ENCODE measurements around the gene TCEANC2. TPM values are rescaled to one million over a fixed set of nuclear protein-coding genes. Genes with fewer than 3 reads are reported as not detected.

The TCEANC2 gene
- total RNA-seq, 1 experiment from 2014 or later: 4.2 TPM

DNA sequence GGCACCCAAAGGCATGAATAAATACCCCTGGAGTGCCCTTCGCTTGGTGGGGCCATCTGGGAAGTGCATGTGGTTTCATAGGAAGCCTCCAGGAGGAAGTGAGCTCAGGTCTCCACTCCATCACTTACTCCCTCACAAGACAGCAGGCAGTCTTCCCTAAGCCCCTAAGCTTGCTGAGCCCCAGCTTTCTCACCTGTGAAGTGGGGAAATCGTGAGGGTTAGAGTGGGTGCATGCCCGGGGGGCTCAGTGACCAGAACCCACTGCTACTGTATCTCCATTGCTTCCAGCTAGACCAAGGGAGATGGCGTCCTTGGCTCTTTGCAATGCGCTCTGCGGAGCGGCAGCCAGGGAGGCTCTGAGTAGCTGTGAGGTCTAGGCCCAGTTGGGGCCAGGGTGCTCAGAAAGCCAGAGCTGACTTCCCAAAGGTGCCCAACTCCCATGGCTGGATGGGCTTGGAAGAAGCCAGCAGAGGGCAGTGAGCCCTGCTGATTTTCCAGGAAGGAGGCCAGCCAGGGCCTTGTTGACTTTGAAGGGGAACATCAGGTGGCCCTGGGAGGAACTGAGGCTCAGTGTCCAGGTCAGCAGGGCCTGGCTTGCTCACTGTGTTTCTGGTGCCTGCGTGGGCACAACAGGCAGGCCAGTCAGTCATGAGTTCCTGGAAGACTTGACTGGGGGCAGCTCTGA is 72.1 kb downstream of the TCEANC2 start:
- no peak overlapping the region for H3K27ac ChIP-seq (ENCODE audit: low read depth, low read length, poor library complexity, severe bottlenecking)
- H3K36me3 ChIP-seq (ENCODE audit: insufficient read depth, low read length, poor library complexity, severe bottlenecking): no peaks in the 10 kb centered on the region
- no peaks in the 10 kb centered on the region for H3K4me1 ChIP-seq (ENCODE audit: insufficient read depth, low read length, poor library complexity, severe bottlenecking)
- no TSS peak for BruUV-seq (replicated peaks)
- DNase-seq (ENCODE audit: low spot score): no peak
- CTCF ChIA-PET: no interaction called here
- no peak overlapping the region for H3K4me3 ChIP-seq (ENCODE audit: low read depth, low read length, poor library complexity, severe bottlenecking)
- H3K27me3 ChIP-seq (replicated peaks; ENCODE audit: insufficient read depth, low read depth, low read length, poor library complexity): no peaks in the 10 kb centered on the region
- intact Hi-C loops (cut with micrococcal nuclease; ENCODE audit: unreplicated experiment): no loop called here
- POLR2A ChIA-PET (ENCODE audit: low non-redundant PET): no interaction called here
- TF ChIP-seq EZH2 (IDR thresholded peaks at IDR 0.05; ENCODE audit: borderline replicate concordance, low read depth, low read length, poor library complexity, severe bottlenecking): no peak
- TF ChIP-seq, protein P1, sequence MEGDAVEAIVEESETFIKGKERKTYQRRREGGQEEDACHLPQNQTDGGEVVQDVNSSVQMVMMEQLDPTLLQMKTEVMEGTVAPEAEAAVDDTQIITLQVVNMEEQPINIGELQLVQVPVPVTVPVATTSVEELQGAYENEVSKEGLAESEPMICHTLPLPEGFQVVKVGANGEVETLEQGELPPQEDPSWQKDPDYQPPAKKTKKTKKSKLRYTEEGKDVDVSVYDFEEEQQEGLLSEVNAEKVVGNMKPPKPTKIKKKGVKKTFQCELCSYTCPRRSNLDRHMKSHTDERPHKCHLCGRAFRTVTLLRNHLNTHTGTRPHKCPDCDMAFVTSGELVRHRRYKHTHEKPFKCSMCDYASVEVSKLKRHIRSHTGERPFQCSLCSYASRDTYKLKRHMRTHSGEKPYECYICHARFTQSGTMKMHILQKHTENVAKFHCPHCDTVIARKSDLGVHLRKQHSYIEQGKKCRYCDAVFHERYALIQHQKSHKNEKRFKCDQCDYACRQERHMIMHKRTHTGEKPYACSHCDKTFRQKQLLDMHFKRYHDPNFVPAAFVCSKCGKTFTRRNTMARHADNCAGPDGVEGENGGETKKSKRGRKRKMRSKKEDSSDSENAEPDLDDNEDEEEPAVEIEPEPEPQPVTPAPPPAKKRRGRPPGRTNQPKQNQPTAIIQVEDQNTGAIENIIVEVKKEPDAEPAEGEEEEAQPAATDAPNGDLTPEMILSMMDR (conservative IDR thresholded peaks at IDR 0.05; ENCODE audit: low read depth, low read length): no peak
- no peaks in the 10 kb centered on the region for H3K9me3 ChIP-seq (ENCODE audit: low read depth, low read length, poor library complexity, severe bottlenecking)

DNA sequence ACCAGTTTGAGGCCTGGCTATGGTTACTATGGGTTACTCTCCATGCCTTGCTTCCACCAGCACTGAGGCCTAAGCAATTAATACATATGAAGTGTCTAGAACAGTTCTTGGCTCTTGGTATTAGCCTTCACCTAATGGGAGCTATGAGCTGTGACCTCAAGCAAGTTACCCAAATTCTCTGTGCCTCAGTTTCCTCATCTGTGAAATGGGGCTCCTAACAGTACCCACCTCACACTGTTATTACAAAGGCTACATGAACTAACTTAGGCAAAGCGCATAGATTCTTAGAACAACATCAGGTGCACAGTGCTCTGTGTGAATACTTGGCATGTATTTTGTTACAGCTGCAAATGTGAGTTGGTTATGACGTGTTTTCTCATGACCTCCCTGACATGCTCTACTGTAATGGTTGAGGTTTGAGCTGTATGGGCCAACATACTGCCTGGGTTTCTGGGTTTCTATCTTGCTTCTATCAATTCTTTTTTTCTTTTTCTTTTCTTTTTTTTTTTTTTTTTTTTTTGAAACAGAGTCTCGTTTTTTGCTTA is 72.9 kb downstream of the TCEANC2 start:
- H3K9me3 ChIP-seq (ENCODE audit: low read depth, low read length, poor library complexity, severe bottlenecking): no peaks in the 10 kb centered on the region
- ChIA-PET POLR2A (ENCODE audit: low non-redundant PET) (no interaction called here), CTCF (interaction anchor here (0.6 kb wide), 3 partner anchors 146 to 955 kb away, joined by 8 to 10 read pairs (median 8); no protein-coding TSS in a partner anchor)
- BruUV-seq (replicated peaks): no TSS peak
- H3K27ac ChIP-seq (ENCODE audit: low read depth, low read length, poor library complexity, severe bottlenecking): no peak overlapping the region
- H3K36me3 ChIP-seq (ENCODE audit: insufficient read depth, low read length, poor library complexity, severe bottlenecking): no peaks in the 10 kb centered on the region
- TF ChIP-seq, protein P1 (conservative IDR thresholded peaks at IDR 0.05; ENCODE audit: low read depth, low read length): no peak
- TF ChIP-seq EZH2 (IDR thresholded peaks at IDR 0.05; ENCODE audit: borderline replicate concordance, low read depth, low read length, poor library complexity, severe bottlenecking): no peak
- no peak for DNase-seq (ENCODE audit: low spot score)
- H3K27me3 ChIP-seq (replicated peaks; ENCODE audit: insufficient read depth, low read depth, low read length, poor library complexity): no peaks in the 10 kb centered on the region
- no peaks in the 10 kb centered on the region for H3K4me1 ChIP-seq (ENCODE audit: insufficient read depth, low read length, poor library complexity, severe bottlenecking)
- no peak overlapping the region for H3K4me3 ChIP-seq (ENCODE audit: low read depth, low read length, poor library complexity, severe bottlenecking)
- intact Hi-C loops (cut with micrococcal nuclease; ENCODE audit: unreplicated experiment): no loop called here

DNA sequence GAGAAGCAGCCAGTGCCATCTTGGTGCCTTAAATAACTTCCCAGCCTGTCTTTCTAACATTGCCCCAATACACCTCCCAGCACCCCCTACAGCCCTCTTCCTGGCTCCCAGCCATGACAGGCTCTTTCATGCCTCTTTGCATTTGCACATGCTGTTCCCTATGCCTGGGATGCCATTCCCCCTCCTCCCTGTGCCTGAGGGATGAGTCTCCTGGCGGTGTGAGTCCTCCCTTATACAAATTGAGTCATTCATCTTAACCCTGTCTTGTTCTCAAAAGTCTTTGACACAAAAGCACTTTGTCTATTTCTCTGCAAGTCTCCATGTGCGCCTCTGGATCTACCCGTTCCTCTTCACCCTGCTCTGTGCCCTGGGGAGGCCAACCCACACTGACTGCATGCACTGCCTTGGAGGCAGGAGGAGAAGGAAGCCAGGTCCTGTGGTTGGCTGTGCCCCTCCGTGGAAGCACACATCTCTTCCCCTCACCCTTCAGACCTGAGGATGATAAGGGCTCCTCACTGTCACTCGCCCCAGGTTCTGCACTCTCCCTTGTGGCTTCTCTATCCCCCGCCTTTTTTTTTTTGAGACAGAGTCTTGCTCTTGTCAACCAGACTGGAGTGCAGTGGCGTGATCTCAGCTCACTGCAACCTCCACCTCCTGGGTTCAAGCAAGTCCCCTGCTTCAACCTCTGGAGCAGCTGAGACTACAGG is 74.3 kb downstream of the TCEANC2 start:
- intact Hi-C loops (cut with micrococcal nuclease; ENCODE audit: unreplicated experiment): no loop called here
- TF ChIP-seq EZH2 (IDR thresholded peaks at IDR 0.05; ENCODE audit: borderline replicate concordance, low read depth, low read length, poor library complexity, severe bottlenecking): no peak
- TF ChIP-seq, protein P1 (conservative IDR thresholded peaks at IDR 0.05; ENCODE audit: low read depth, low read length): no peak
- H3K4me3 ChIP-seq (ENCODE audit: low read depth, low read length, poor library complexity, severe bottlenecking): no peak overlapping the region
- H3K9me3 ChIP-seq (ENCODE audit: low read depth, low read length, poor library complexity, severe bottlenecking): no peaks in the 10 kb centered on the region
- H3K27me3 ChIP-seq (replicated peaks; ENCODE audit: insufficient read depth, low read depth, low read length, poor library complexity): no peaks in the 10 kb centered on the region
- DNase-seq (ENCODE audit: low spot score): no peak
- POLR2A ChIA-PET (ENCODE audit: low non-redundant PET): no interaction called here
- no peaks in the 10 kb centered on the region for H3K36me3 ChIP-seq (ENCODE audit: insufficient read depth, low read length, poor library complexity, severe bottlenecking)
- no peaks in the 10 kb centered on the region for H3K4me1 ChIP-seq (ENCODE audit: insufficient read depth, low read length, poor library complexity, severe bottlenecking)
- CTCF ChIA-PET: no interaction called here
- H3K27ac ChIP-seq (ENCODE audit: low read depth, low read length, poor library complexity, severe bottlenecking): no peak overlapping the region
- no TSS peak for BruUV-seq (replicated peaks)

All from A673 (cell line).